ENCODE results near the gene ANXA5.
"Not testable (repeated sequence)": the region's sequence is repeated elsewhere in the genome, so short reads cannot be mapped to it uniquely, and the experiment has no call there.

The ANXA5 gene
- long read RNA-seq, donor 1, transcript ANXA5-205 (6 exons, 1,083 nt), result minor isoform, 6 of 199 reads
- long read RNA-seq, donor 1, transcript ANXA5-201 (13 exons, 1,762 nt), result major isoform, 87 of 199 reads
- long read RNA-seq, donor 1, transcript ANXA5-207 (6 exons, 868 nt), result minor isoform, 5 of 199 reads
- long read RNA-seq, donor 1, partial matches to known transcripts, result 95 of 199 reads
- long read RNA-seq, donor 1, other reads (novel, unspliced or antisense), result 5 of 199 reads
- long read RNA-seq, donor 2, transcript ANXA5-201 (13 exons, 1,762 nt), result major isoform, 46 of 96 reads
- long read RNA-seq, donor 2, partial matches to known transcripts, result 47 of 96 reads
- long read RNA-seq, donor 2, other reads (novel, unspliced or antisense), result 0 of 96 reads
- long read RNA-seq, donor 3, transcript ANXA5-201 (13 exons, 1,762 nt), result major isoform, 45 of 98 reads
- long read RNA-seq, donor 3, partial matches to known transcripts, result 51 of 98 reads
- long read RNA-seq, donor 3, other reads (novel, unspliced or antisense), result 0 of 98 reads
- long read RNA-seq, donor 4, transcript ANXA5-201 (13 exons, 1,762 nt), result major isoform, 70 of 189 reads
- long read RNA-seq, donor 4, transcript ANXA5-207 (6 exons, 868 nt), result minor isoform, 7 of 189 reads
- long read RNA-seq, donor 4, partial matches to known transcripts, result 108 of 189 reads
- long read RNA-seq, donor 4, other reads (novel, unspliced or antisense), result 0 of 189 reads
- long read RNA-seq, donor 5, transcript ANXA5-201 (13 exons, 1,762 nt), result major isoform, 85 of 143 reads
- long read RNA-seq, donor 5, partial matches to known transcripts, result 54 of 143 reads
- long read RNA-seq, donor 5, other reads (novel, unspliced or antisense), result 0 of 143 reads
- long read RNA-seq, donor 6, transcript ANXA5-201 (13 exons, 1,762 nt), result major isoform, 80 of 156 reads
- long read RNA-seq, donor 6, partial matches to known transcripts, result 69 of 156 reads
- long read RNA-seq, donor 6, other reads (novel, unspliced or antisense), result 0 of 156 reads
- long read RNA-seq, donor 7, transcript ANXA5-207 (6 exons, 868 nt), result minor isoform, 9 of 211 reads
- long read RNA-seq, donor 7, transcript ANXA5-201 (13 exons, 1,762 nt), result major isoform, 100 of 211 reads
- long read RNA-seq, donor 7, partial matches to known transcripts, result 97 of 211 reads
- long read RNA-seq, donor 7, other reads (novel, unspliced or antisense), result 0 of 211 reads
- long read RNA-seq, donor 8, transcript ANXA5-201 (13 exons, 1,762 nt), result major isoform, 106 of 204 reads
- long read RNA-seq, donor 8, transcript ANXA5-207 (6 exons, 868 nt), result minor isoform, 7 of 204 reads
- long read RNA-seq, donor 8, partial matches to known transcripts, result 68 of 204 reads
- long read RNA-seq, donor 8, other reads (novel, unspliced or antisense), result 17 of 204 reads

DNA sequence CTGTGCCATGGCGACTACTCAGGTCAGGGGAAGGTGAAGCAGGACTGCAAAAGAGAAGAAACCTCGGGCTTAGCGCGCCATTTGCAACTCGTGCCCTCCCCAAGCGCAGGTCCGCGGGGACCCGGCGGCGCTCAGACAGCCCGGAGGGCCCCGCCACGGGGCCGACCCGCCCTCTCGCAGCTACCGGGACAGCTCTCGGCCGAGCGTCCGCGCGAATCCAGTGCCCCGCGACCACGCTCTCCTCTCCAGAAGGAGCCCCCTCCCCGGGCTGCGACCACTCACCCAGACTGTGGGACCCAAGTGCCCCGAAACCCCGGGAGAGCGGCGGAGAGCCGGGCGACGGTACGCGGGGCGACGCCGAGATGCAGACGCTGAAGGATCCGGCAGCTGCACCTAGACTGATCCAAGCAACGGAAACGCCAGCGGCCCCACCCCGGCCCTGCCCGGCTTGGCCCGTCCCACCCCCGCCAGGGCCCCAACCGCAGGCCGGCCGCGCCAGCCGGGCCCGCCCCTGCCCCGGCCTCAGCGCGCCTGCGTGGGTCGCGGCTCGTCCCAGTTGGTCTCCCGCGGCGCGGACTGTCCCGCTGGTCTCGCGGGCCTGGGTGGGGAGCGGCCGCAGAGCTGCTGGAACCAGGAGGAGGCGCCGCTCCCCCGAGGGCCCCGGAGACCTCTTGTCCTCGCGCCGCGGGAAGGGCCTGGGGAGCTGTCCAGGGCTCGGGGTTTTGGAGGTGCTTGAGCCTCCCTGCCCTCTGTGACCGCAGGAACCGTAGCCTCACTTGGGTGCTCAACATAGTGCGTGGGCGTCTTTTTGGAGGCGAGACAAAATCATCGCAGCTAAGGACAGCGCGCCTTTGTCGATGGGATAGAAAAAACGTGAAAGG lies at the start of gene ANXA5:
Gene ANXA5 (minus strand): TSS at position 400 of the 881 bp plus-strand sequence. CDS start 391 bp downstream, at position 9.
- DNase-seq, result peak; percentile 92

DNA sequence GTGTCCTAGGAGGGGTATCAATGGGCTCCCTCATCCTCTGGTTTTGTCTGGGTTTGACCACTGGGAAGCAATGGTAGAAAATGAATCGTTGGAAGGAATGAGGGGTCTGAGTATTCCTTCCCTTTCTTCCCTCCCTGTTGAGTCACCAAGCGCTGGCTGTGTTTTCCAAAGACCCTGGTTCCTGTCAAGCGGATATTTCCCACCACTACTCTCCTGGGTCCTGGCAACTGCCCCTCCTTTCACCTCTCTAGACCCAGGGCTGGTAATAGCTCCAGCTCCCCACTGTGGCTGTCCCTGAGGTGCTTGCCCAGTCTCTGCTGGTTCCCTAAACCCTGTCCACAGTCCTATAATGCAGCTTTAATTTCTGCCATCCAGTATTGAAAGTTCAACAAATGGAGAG lies 46.0 kb upstream of the ANXA5 start:
- DNase-seq, result no peak

DNA sequence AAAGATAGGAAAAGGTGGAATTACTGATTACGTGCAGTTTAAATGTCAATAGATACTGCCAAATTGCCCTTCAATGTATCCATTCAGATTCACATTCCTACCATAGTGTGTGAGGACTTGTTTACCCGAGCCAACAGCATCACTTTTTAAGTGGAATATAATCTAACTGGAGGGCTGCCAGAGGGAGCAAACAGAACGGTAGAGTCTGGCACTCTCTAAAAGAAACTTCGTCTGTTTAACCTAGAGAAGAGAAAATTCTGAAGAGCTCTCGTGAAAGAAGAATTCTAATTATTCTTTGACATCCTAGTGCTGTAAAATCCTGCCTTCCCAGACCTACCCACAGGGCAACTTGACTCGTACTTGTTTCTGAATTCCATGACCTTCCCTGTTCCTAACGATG lies 45.0 kb upstream of the ANXA5 start:
- no peak for DNase-seq

DNA sequence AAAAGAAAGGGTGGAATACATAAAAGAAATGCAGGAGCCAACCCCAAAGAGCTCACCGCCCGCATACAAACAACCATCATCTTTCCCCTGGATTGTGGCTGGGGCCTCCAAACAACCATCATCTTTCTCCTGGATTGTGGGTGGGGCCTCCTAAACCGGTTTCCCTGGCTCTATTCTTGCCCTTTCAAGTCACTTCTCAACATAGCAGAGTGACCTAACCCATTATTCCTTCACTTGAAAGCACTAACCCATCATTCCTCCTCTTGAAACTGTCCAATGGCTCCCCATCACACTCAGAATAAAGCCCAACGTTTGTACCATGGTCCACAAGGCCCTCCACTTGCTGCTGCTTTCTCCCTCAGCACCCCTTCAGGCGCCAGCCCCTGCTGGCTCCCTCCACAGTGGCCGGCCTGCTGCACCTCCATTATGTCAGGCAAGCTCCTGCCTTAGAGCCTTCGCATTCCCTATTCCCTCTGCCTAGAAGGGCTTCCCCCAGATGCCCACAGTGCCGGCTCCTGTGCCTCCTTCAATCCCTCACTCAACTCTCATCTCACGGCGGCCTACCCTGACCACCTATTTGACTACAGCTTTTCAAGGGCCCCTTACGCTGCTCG lies 44.1 kb upstream of the ANXA5 start:
- DNase-seq, result no peak

DNA sequence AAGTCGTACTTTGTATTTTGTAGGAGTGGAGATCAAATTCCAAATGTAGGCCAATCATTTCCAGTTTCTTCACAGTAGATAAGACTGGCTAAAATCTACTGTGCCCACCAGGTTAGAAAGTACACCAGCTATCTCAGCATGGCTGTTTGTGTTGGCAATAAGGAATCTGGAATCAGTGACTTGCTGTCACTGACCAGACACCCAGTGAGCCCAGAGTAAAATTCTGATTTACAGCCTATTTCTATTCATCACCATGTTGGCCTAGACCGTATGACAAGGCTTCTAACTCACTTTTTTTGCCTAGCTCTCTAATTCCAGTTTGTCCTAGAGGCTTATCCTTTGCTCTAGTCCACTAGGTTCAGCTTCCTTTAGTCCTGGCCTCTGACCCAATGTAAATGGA lies 42.8 kb upstream of the ANXA5 start:
- DNase-seq, result no peak

DNA sequence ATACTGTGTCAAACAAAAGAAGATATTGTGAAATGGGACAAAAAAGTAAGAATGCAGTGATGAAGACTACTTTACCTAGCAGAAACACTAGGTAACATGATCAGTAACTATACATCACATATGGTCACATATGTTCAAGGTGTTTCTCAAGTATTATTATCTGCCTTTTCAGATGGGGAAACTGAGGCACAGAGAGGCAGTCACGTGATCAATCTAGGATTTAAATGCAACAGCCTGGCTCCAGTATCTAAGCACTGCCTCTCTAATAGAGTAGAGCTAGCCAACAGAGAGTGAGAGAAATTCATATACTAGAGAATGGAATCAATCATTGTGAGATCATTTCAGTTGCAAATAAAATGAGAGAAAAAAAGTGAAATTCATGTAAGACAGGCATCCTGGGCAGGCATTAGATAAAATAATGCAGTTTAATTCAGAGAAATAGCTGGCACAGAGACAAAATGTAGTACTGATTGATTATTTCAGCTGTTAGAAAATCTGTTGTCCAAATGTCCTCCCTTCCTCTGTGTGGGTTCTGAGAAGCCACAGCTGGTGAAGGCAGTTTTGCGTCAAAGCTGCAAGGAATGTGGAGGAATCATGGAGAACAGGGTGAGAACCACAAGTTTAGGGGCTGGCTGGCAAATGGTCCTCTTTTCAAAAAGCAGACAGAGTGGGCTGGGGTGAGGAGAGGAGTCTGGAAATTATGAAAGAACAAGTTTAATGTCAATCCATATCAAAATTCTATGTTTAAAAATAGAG lies 42.2 kb upstream of the ANXA5 start:
- peak; percentile 47 for DNase-seq

DNA sequence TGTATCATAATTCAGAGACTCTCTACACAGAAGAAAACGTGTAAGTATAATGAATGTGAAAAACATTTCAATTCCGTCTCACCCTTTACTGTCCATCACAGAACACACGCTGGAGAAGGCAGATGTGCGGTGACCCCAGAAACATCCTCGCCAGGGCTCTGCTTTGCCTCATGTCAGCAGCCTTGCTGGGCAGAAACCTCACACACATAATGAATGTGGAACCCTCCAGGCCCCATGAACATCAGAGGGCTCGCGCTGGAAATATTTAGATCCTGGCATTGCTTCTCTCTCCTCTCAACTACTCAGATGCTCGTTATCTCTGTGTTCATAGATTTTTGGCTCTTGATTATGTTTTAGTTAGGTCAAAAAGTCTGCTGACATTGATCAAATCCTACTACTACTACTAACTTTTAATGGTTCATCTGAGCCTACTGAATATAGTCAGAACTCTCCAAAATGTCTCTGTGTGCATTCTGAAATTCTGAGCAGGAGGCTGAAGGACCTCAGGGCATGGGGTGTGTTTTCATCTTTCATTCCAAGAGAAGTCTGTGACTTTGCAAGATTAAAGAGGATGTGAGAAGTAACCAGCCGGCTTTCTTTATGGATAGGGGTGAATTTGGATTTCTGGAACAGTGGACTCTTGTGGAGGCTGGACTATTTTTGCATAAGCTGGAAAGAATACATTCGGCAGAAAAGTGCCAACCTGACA lies 41.2 kb upstream of the ANXA5 start:
- no peak for DNase-seq

DNA sequence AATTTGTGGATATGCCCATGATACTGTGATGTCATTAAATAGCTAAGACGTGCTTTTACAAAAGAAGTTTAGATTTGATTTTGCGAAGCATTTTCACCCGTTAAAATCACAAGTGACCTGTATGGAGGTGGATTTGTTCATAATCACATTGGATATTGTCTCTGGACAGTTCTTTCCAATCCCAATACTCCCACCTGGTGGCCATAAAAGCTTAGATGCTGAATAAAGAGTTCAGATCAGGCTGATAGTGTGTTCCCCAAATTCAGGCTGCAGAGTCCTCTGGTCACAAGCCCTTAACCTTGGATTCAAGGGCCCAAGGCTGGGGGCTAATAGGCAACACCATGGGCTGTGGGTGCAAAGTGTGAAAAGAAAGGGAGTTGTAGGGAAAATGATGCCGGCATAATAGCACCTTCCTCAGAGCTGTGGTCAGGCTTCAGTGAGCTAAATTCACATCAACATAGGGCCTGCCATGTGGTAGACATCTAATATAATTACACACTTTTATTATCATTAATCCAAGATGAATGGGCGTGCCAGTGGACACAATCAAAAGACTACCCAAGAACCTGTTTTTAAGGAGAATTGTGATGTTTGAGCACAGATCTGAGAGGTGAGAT lies 40.1 kb upstream of the ANXA5 start:
- no peak for DNase-seq

DNA sequence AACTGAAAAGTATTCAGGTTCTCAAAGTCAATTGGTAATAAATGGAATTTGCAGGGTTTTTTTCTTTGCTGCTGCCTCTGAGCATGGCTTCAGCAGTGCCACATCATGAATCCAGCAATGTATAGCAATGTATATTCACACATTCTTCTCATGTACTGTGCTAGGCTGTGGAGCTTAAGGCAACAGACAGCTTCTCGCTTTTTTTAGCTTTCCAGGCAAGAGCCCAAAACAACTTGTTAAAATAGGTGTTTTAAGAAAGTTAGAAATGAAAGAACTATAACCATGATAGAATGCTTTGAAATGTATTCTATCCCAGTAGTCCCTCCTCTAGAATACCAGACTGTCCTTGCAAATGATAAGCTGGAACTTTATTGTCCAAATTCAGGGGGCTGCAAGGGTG lies 37.8 kb upstream of the ANXA5 start:
- no peak for DNase-seq

DNA sequence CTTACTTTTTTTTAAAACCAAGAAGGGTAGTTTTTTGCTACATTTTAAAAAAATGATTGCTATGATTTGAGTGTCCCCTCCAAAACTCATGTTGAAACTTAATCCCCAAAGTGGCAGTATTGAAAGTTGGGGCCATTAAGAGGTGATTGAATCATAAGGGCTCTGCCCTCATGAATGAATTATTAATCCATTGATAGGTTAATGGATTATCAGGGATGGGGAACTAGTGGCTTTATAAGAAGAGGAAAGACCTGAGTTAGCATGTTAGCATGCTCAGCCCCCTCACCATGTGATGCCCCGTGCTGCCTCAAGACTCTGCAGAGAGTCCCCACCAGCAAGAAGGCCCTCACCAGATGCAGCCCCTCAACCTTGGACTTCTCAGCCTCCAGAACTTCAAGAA lies 37.2 kb upstream of the ANXA5 start:
- no peak for DNase-seq

DNA sequence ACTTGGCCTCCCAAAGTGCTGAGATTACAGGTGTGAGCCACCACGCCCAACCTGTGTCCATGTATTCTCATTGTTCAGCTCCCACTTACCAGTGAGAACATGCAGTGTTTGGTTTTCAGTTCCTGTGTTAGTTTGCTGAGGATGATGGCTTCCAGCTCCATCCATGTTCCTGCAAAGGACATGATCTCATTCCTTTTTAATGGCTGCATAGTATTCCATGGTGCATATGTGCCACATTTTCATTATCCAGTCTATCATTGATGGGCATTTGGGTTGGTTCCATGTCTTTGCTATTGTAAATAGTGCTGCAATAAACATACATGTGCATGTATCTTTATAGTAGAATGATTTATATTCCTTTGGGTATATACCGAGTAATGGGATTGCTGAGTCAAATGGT lies 33.0 kb upstream of the ANXA5 start:
- not testable (repeated sequence) for DNase-seq

DNA sequence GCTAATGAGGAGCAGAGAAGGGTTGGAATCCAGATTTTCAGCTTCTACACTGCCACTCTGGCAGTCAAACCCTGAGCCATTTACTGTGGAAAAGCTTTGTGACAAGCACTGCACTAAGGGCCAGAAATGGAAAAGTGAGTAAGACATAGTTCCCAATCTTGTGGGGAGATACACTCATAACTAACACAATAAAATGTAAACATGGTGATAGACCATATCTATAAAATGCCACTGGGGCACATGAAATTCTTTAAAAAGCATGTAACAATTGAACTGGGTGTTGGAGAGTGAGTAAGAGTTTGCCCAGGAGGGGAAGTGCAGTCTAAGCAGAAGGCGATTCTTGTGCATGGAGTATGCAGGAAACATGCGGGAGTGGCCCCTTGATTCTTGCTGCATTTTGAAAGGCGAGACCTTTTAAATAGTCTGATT lies 32.0 kb upstream of the ANXA5 start:
- no peak for DNase-seq

DNA sequence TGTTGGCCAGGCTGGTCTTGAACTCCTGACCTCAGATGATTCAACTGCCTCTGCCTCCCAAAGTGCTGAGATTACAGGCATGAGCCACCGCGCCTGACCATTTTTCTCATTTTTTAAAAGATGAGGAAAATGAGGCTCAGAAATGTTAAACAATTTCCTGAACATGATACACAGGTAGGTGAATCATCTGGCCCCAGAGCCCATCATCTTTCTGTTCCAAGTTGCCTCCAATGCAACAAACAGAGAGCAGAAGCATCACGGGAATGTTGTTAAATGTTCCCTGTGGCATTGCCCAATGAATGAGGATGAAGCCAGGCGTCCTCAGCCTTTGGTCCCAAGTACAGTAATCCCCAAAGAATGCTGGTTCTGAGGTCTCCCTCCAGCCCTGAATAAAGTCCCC lies 31.3 kb upstream of the ANXA5 start:
- no peak for DNase-seq

DNA sequence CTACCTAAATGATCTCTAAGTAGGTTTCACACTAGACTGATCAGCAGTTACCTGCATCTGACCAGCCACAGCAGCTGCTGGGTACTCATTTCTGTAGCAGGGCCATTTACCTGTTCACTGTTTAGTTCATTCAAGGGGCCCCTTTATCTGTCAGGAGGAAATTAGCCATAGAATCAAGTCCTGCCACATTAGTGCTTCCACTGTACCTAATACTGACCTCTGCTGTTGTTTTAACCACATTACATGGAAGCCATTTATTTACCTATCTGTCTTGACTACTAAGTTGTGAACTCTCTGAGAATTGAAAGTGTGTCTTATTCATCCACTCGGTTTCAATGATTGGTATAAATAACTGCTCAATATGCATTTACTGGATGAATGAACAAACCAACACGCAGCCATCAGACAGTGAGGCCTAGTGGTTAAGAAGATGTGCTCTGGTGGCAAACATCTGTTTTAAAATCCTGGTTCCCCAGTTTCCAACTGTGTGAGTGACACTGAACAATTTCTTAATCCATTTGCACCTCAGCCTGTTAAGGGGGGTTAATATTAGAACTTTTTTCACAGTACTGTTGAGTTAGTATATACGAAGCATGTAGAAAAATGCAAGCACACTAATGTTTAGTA lies 30.0 kb upstream of the ANXA5 start:
- no peak for DNase-seq

DNA sequence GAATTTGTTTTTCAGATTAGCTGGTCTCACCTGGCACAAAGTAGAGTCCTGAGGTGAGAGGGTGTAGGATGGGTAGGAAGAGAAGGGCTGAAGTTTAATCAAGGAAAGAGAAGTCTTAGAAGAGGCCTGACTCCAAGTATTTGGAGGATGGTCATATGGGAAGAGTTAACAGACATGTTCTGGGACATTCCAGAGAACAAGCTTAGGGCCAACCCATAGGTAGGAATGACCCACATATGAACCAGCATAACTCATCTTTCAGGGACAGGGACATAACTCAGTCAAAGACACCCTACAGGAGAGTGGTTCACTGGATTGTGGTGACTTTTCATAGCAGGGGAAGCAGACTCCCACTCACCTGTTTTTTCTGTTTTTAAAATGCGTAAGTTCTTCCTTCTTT lies 27.9 kb upstream of the ANXA5 start:
- no peak for DNase-seq

DNA sequence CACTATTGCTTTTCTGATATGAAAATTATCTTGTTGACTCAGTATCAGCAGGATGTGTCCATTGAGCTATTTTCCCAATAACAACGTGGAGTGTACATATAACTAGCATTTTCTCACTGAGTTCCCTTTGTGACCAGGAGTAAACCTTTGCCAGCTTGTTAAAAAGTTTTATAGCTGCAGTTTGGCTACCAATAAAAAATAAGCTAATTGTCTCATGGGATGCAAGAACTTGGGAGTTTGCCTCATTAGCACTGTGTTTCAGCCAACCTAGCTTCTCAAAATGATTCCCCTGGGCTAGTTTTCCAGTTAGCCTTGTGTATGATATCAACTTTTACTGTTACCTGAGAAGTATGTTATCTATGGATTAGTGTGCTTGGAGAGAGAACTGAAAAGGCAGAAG lies 24.9 kb upstream of the ANXA5 start:
- DNase-seq, result no peak

DNA sequence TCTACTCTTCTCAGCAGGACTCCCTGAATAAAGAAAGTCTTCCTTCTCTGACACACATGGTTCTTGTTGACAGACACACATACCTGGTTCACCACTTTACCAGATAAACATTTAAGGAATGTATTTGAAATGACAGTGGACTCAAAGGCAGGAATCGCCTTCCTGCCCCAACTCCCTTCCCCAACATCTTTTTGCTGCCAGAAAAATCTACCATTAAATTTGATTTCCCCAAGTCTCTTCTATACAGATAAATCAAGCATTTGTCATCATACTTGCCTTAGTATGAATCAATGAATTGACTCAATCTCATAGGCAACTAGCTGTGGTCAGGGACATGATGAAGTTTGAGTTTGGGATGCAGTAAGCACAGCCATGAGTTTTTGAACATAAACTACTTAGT lies 23.3 kb upstream of the ANXA5 start:
- DNase-seq, result no peak

DNA sequence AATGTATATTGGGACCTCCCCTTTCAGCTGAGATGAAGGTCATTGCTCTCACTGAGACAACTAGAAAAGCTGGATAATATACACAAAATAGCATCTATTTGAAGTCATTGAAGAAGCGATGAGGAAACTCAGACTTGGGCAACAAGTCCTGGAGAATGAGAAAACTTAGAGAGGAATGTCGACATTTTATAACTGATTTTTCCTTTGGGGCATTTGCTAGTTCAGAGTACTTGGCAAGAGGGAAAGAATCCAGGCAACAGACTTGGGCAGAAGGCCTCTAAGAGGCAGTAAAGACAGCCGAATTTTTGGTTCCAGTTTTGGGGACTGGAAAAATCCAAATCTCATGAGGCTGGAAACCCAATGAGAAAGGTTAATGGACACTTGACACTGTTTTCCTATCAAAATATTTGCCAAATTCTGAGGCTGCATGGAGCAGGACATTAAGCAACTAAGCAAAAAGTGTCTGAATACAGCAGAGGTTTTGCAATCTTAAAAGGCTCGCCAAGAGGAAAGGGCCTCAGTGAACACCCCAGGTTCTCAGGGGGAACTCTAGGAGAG lies 21.0 kb upstream of the ANXA5 start:
- DNase-seq, result no peak
